GM23338 (cell line): ENCODE data around the gene PPFIBP1. TPM values are rescaled to one million over a fixed set of nuclear protein-coding genes. Genes with fewer than 3 reads are reported as not detected.

Experiments used
- ATAC-seq: fragments of 200-7000 bp; cut with Tn5 transposase; 3 replicates; pipeline ENCODE4 v1.9.1; 2020
- DNase-seq: peaks from one replicate; pipeline ENCODE4 v3.0.0-alpha.2; 2015; ENCODE audit warnings: low spot score
- H2AFZ ChIP-seq: fragments of 200-600 bp; sonication (generic); 2 replicates; pipeline ENCODE4 v1.8.0; 2016; ENCODE audit warnings: antibody characterized with exemption, mild to moderate bottlenecking, moderate library complexity
- H3F3A ChIP-seq: fragments of 200-600 bp; sonication (generic); replicated peaks from 2 replicates; pipeline ENCODE4 v1.8.0; 2017; ENCODE audit warnings: antibody characterized with exemption, mixed run types, low read depth
- H3K27ac ChIP-seq: fragments of 200-600 bp; sonication (generic); 2 replicates; pipeline ENCODE4 v1.6.1; 2016; ENCODE audit warnings: low read depth
- H3K27me3 ChIP-seq: fragments of 200-600 bp; sonication (generic); 2 replicates; pipeline ENCODE4 v1.8.0; 2016; ENCODE audit warnings: mild to moderate bottlenecking, mixed run types, moderate library complexity; ENCODE audit not compliant: insufficient read depth
- H3K36me3 ChIP-seq: fragments of 200-600 bp; sonication (generic); 2 replicates; pipeline ENCODE4 v1.8.0; 2016; ENCODE audit warnings: mild to moderate bottlenecking; ENCODE audit not compliant: insufficient read depth
- H3K4me1 ChIP-seq: fragments of 200-600 bp; sonication (generic); 2 replicates; pipeline ENCODE4 v1.8.0; 2016; ENCODE audit warnings: mild to moderate bottlenecking, moderate library complexity; ENCODE audit not compliant: insufficient read depth
- H3K4me2 ChIP-seq: fragments of 200-600 bp; sonication (generic); 2 replicates; pipeline ENCODE4 v1.7.1; 2017; ENCODE audit warnings: mixed run types
- H3K4me3 ChIP-seq: fragments of 200-600 bp; sonication (generic); 2 replicates; pipeline ENCODE4 v1.6.1; 2016; ENCODE audit warnings: mixed run types
- H3K79me2 ChIP-seq: fragments of 200-600 bp; sonication (generic); replicated peaks from 2 replicates; pipeline ENCODE4 v1.8.0; 2017; ENCODE audit warnings: mild to moderate bottlenecking; ENCODE audit not compliant: insufficient read depth
- H3K9me2 ChIP-seq: fragments of 200-600 bp; sonication (generic); 2 replicates; pipeline ENCODE4 v1.8.0; 2017; ENCODE audit not compliant: insufficient read depth
- H4K20me1 ChIP-seq: fragments of 200-600 bp; sonication (generic); replicated peaks from 2 replicates; pipeline ENCODE4 v1.8.0; 2017; ENCODE audit warnings: mild to moderate bottlenecking; ENCODE audit not compliant: insufficient read depth
- H3K27ac Mint-ChIP-seq: 2 replicates; pipeline ENCODE4 v1.8.0; 2020; ENCODE audit warnings: inconsistent platforms, mild to moderate bottlenecking, moderate library complexity, mixed read lengths
- H3K27me3 Mint-ChIP-seq: 3 replicates; pipeline ENCODE4 v1.8.0; 2022; ENCODE audit warnings: low read depth, mild to moderate bottlenecking, moderate library complexity, mixed read lengths, inconsistent platforms; ENCODE audit not compliant: insufficient read depth, poor library complexity
- H3K36me3 Mint-ChIP-seq: 3 replicates; pipeline ENCODE4 v1.8.0; 2021; ENCODE audit warnings: low read depth, mild to moderate bottlenecking, inconsistent platforms, moderate library complexity, mixed read lengths
- H3K4me1 Mint-ChIP-seq: 3 replicates; pipeline ENCODE4 v1.8.0; 2020; ENCODE audit warnings: mild to moderate bottlenecking, inconsistent platforms, mixed read lengths
- H3K4me3 Mint-ChIP-seq: 3 replicates; pipeline ENCODE4 v1.8.0; 2021; ENCODE audit warnings: moderate library complexity, mild to moderate bottlenecking, inconsistent platforms, mixed read lengths
- H3K9me3 Mint-ChIP-seq: 3 replicates; pipeline ENCODE4 v1.8.0; 2020; ENCODE audit warnings: moderate library complexity, mild to moderate bottlenecking, inconsistent platforms, mixed read lengths
- CREB1 ChIP-seq: fragments of 250-450 bp; sonication (Bioruptor Pico); IDR thresholded peaks from 2 replicates; pipeline ENCODE4 v1.5.0; 2020; ENCODE audit warnings: low read depth, mild to moderate bottlenecking, moderate library complexity
- JUNB ChIP-seq: IDR thresholded peaks from one replicate; pipeline ENCODE4 v1.6.1; 2016; ENCODE audit warnings: antibody characterized with exemption; ENCODE audit not compliant: unreplicated experiment
- NANOG ChIP-seq: IDR thresholded peaks from 2 replicates; pipeline ENCODE4 v1.6.1; 2016; ENCODE audit warnings: antibody characterized with exemption, borderline replicate concordance
- POLR2AphosphoS5 ChIP-seq: IDR thresholded peaks from 2 replicates; pipeline ENCODE4 v1.6.1; 2016; ENCODE audit warnings: antibody characterized with exemption, low read depth
- STAT1 ChIP-seq: IDR thresholded peaks from one replicate; pipeline ENCODE4 v1.6.1; 2016; ENCODE audit warnings: antibody characterized with exemption; ENCODE audit not compliant: unreplicated experiment
- ZNF114 ChIP-seq: fragments of 250-450 bp; sonication (Bioruptor Pico); IDR thresholded peaks from 2 replicates; pipeline ENCODE4 v1.5.0; 2020; ENCODE audit warnings: mild to moderate bottlenecking, moderate library complexity
- ZNF331 ChIP-seq: fragments of 250-450 bp; sonication (Bioruptor Pico); IDR thresholded peaks from 2 replicates; pipeline ENCODE4 v1.5.0; 2020; ENCODE audit warnings: low read depth, mild to moderate bottlenecking, moderate library complexity
- polyA plus RNA-seq: library from polyadenylated mRNA; unstranded; fragments of >200 nt; fragmentation: Nextera tagmentation; extraction: Ambion mirVana; gene quantifications from 2 replicates; pipeline ENCODE4 v1.2.1, GENCODE V29; 2016
- total RNA-seq: library from RNA; depleted of rRNA; stranded (reverse); fragments of >200 nt; shearing (Covaris generic); gene quantifications from 2 replicates; pipeline ENCODE4 v1.2.3, GENCODE V29; 2014
- TF ChIP-seq, protein P1 (sequence below): IDR thresholded peaks from one replicate; pipeline ENCODE4 v1.6.1; 2018; ENCODE audit warnings: antibody characterized with exemption; ENCODE audit not compliant: unreplicated experiment
- TF ChIP-seq, protein P2 (sequence below): IDR thresholded peaks from 2 replicates; pipeline ENCODE4 v1.6.1; 2016; ENCODE audit warnings: antibody characterized with exemption
- TF ChIP-seq, protein P3 (sequence below), 2 experiments: fragments of 200-600 bp in 1 of 2; sonication (generic) in 1 of 2; conservative IDR thresholded peaks; 2 replicates each; pipeline versions ENCODE4 v1.5.1 to v1.6.1; 2016 to 2017; ENCODE audit warnings: antibody characterized with exemption in 2 of 2, low read depth in 2 of 2, mild to moderate bottlenecking in 2 of 2, moderate library complexity in 1 of 2
- TF ChIP-seq, protein P4 (sequence below): fragments of 250-450 bp; sonication (Bioruptor Pico); IDR thresholded peaks from 2 replicates; pipeline ENCODE4 v1.5.0; 2020; ENCODE audit warnings: mild to moderate bottlenecking, moderate library complexity

The PPFIBP1 gene
- total and polyA plus RNA-seq, 2 experiments from 2014 or later: 33.2 to 41.9 TPM

DNA sequence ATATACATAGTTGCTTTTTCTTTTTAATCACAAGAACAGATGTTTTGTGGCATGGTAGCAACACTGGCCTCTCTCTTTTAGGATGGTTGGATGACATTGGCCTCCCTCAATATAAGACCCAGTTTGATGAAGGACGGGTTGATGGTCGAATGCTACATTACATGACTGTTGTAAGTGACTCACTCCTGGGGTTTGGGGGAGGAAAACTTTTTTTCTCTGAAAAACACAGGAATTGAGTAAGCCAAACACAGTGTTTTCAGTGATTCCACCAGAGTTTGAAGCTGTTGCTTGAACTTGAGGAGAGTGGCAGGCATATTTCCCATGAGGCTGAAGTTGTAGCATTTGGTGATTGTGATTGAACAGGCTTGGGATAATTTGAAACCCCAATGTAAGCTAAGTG, 158.5 kb downstream of the PPFIBP1 start (continued):
- TF ChIP-seq, protein P1, sequence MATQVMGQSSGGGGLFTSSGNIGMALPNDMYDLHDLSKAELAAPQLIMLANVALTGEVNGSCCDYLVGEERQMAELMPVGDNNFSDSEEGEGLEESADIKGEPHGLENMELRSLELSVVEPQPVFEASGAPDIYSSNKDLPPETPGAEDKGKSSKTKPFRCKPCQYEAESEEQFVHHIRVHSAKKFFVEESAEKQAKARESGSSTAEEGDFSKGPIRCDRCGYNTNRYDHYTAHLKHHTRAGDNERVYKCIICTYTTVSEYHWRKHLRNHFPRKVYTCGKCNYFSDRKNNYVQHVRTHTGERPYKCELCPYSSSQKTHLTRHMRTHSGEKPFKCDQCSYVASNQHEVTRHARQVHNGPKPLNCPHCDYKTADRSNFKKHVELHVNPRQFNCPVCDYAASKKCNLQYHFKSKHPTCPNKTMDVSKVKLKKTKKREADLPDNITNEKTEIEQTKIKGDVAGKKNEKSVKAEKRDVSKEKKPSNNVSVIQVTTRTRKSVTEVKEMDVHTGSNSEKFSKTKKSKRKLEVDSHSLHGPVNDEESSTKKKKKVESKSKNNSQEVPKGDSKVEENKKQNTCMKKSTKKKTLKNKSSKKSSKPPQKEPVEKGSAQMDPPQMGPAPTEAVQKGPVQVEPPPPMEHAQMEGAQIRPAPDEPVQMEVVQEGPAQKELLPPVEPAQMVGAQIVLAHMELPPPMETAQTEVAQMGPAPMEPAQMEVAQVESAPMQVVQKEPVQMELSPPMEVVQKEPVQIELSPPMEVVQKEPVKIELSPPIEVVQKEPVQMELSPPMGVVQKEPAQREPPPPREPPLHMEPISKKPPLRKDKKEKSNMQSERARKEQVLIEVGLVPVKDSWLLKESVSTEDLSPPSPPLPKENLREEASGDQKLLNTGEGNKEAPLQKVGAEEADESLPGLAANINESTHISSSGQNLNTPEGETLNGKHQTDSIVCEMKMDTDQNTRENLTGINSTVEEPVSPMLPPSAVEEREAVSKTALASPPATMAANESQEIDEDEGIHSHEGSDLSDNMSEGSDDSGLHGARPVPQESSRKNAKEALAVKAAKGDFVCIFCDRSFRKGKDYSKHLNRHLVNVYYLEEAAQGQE: no peak
- TF ChIP-seq ZNF331 (CRISPR knock-in tag): no peak
- TF ChIP-seq, protein P2, sequence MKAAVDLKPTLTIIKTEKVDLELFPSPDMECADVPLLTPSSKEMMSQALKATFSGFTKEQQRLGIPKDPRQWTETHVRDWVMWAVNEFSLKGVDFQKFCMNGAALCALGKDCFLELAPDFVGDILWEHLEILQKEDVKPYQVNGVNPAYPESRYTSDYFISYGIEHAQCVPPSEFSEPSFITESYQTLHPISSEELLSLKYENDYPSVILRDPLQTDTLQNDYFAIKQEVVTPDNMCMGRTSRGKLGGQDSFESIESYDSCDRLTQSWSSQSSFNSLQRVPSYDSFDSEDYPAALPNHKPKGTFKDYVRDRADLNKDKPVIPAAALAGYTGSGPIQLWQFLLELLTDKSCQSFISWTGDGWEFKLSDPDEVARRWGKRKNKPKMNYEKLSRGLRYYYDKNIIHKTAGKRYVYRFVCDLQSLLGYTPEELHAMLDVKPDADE: no peak
- TF ChIP-seq NANOG: no peak
- TF ChIP-seq ZNF114 (CRISPR knock-in tag): no peak
- no peak for TF ChIP-seq STAT1
- no peak for TF ChIP-seq POLR2AphosphoS5

DNA sequence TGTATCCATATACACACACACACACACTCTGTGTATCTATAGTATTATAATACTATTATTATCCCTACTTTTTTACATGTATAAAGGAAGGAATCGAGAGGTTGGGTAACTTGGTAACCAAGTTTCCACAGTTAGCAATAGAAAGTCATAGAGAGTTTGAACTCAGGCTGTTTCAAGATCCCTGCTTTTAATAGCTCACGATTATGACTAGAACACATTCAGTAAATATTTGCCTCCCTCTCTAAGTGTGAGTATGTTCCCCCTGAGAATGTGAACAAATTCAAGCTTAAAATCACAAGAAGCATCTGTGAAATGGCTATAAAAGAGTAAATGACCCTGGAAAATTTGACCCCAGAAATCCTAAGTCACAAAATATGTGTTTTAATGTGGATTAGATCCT, 161.3 kb downstream of the PPFIBP1 start:
- no peaks in the 10 kb centered on the region; the same call in 1 of the 2 replicates for H4K20me1 ChIP-seq
- Mint-ChIP-seq H3K27ac (no peak overlapping the region), H3K36me3 (peaks cover 17% of the 10 kb centered on the region), H3K27me3 (no peaks in the 10 kb centered on the region), H3K4me3 (no peak overlapping the region), H3K4me1 (no peaks in the 10 kb centered on the region), H3K9me3 (no peaks in the 10 kb centered on the region)
- H3K4me3 ChIP-seq: no peak overlapping the region
- no peaks in the 10 kb centered on the region for H3K9me2 ChIP-seq
- no peaks in the 10 kb centered on the region for H3K4me1 ChIP-seq
- H3K27me3 ChIP-seq: no peaks in the 10 kb centered on the region
- DNase-seq (no peak), ATAC-seq (no peak)
- no peak overlapping the region for H2AFZ ChIP-seq
- H3K4me2 ChIP-seq: no peak overlapping the region
- no peak overlapping the region for H3K27ac ChIP-seq
- no peaks in the 10 kb centered on the region for H3F3A ChIP-seq
- no peaks in the 10 kb centered on the region for H3K79me2 ChIP-seq
- H3K36me3 ChIP-seq: peaks cover 17% of the 10 kb centered on the region
- TF ChIP-seq, protein P3, sequence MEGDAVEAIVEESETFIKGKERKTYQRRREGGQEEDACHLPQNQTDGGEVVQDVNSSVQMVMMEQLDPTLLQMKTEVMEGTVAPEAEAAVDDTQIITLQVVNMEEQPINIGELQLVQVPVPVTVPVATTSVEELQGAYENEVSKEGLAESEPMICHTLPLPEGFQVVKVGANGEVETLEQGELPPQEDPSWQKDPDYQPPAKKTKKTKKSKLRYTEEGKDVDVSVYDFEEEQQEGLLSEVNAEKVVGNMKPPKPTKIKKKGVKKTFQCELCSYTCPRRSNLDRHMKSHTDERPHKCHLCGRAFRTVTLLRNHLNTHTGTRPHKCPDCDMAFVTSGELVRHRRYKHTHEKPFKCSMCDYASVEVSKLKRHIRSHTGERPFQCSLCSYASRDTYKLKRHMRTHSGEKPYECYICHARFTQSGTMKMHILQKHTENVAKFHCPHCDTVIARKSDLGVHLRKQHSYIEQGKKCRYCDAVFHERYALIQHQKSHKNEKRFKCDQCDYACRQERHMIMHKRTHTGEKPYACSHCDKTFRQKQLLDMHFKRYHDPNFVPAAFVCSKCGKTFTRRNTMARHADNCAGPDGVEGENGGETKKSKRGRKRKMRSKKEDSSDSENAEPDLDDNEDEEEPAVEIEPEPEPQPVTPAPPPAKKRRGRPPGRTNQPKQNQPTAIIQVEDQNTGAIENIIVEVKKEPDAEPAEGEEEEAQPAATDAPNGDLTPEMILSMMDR (conservative IDR thresholded peaks at IDR 0.05; ENCODE audit: low read depth in 2 of 2): no peak
- TF ChIP-seq JUNB (no peak), ZNF331 (CRISPR knock-in tag) (no peak), CREB1 (CRISPR knock-in tag) (no peak), POLR2AphosphoS5 (no peak), NANOG (no peak)
- TF ChIP-seq, protein P2: no peak
- TF ChIP-seq, protein P4, sequence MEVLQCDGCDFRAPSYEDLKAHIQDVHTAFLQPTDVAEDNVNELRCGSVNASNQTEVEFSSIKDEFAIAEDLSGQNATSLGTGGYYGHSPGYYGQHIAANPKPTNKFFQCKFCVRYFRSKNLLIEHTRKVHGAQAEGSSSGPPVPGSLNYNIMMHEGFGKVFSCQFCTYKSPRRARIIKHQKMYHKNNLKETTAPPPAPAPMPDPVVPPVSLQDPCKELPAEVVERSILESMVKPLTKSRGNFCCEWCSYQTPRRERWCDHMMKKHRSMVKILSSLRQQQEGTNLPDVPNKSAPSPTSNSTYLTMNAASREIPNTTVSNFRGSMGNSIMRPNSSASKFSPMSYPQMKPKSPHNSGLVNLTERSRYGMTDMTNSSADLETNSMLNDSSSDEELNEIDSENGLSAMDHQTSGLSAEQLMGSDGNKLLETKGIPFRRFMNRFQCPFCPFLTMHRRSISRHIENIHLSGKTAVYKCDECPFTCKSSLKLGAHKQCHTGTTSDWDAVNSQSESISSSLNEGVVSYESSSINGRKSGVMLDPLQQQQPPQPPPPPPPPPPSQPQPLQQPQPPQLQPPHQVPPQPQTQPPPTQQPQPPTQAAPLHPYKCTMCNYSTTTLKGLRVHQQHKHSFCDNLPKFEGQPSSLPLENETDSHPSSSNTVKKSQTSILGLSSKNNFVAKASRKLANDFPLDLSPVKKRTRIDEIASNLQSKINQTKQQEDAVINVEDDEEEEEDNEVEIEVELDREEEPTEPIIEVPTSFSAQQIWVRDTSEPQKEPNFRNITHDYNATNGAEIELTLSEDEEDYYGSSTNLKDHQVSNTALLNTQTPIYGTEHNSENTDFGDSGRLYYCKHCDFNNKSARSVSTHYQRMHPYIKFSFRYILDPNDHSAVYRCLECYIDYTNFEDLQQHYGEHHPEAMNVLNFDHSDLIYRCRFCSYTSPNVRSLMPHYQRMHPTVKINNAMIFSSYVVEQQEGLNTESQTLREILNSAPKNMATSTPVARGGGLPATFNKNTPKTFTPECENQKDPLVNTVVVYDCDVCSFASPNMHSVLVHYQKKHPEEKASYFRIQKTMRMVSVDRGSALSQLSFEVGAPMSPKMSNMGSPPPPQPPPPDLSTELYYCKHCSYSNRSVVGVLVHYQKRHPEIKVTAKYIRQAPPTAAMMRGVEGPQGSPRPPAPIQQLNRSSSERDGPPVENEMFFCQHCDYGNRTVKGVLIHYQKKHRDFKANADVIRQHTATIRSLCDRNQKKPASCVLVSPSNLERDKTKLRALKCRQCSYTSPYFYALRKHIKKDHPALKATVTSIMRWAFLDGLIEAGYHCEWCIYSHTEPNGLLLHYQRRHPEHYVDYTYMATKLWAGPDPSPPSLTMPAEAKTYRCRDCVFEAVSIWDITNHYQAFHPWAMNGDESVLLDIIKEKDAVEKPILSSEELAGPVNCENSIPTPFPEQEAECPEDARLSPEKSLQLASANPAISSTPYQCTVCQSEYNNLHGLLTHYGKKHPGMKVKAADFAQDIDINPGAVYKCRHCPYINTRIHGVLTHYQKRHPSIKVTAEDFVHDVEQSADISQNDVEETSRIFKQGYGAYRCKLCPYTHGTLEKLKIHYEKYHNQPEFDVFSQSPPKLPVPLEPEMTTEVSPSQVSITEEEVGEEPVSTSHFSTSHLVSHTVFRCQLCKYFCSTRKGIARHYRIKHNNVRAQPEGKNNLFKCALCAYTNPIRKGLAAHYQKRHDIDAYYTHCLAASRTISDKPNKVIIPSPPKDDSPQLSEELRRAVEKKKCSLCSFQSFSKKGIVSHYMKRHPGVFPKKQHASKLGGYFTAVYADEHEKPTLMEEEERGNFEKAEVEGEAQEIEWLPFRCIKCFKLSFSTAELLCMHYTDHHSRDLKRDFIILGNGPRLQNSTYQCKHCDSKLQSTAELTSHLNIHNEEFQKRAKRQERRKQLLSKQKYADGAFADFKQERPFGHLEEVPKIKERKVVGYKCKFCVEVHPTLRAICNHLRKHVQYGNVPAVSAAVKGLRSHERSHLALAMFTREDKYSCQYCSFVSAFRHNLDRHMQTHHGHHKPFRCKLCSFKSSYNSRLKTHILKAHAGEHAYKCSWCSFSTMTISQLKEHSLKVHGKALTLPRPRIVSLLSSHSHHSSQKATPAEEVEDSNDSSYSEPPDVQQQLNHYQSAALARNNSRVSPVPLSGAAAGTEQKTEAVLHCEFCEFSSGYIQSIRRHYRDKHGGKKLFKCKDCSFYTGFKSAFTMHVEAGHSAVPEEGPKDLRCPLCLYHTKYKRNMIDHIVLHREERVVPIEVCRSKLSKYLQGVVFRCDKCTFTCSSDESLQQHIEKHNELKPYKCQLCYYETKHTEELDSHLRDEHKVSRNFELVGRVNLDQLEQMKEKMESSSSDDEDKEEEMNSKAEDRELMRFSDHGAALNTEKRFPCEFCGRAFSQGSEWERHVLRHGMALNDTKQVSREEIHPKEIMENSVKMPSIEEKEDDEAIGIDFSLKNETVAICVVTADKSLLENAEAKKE (CRISPR knock-in tag): no peak
